Panc1 (cell line): Measurements from ENCODE around the gene ADA. TPM values are rescaled to one million over a fixed set of nuclear protein-coding genes. Genes with fewer than 3 reads are reported as not detected.
A peak's percentile ranks its signal among the peaks of the same experiment; 100 is the strongest.

Experiments
- ATAC-seq: fragments of 200-7000 bp; cut with Tn5 transposase; 2 replicates; pipeline ENCODE4 v1.9.1; 2020; ENCODE audit warnings: mild to moderate bottlenecking, moderate library complexity
- BruUV-seq: library from RNA; stranded (reverse); fragments of 400-500 nt; replicated peaks from 2 replicates; lab custom pipeline; 2021; lab: Mats Ljungman, UMichigan
- CTCF ChIA-PET: fragments of 300-600 bp; sonication (Branson Sonifier 250); formaldehyde crosslinking; loops from one replicate; lab custom pipeline; 2022; ENCODE audit warnings: antibody characterized with exemption; lab: Charles Lee
- POLR2A ChIA-PET: fragments of 300-600 bp; sonication (Branson Sonifier 250); formaldehyde crosslinking; loops from one replicate; lab custom pipeline; 2022; ENCODE audit warnings: antibody characterized with exemption; lab: Charles Lee
- DNase-seq: peaks from one replicate; pipeline ENCODE4 v3.0.0-alpha.2; 2010; ENCODE audit warnings: low read depth, low spot score
- H3K27ac ChIP-seq: 2 replicates; pipeline ENCODE4 v1.5.1; 2011; ENCODE audit warnings: mild to moderate bottlenecking, low read length, inconsistent platforms
- H3K27me3 ChIP-seq: fragments of 200-500 bp; sonication (Bioruptor generic); 2 replicates; pipeline ENCODE4 v1.6.0; 2014; ENCODE audit warnings: low read length, inconsistent platforms; ENCODE audit not compliant: control insufficient read depth, insufficient read depth
- H3K36me3 ChIP-seq: fragments of 200-500 bp; sonication (Bioruptor generic); 2 replicates; pipeline ENCODE4 v1.5.1; 2014; ENCODE audit warnings: inconsistent platforms, mild to moderate bottlenecking, low read length, moderate library complexity; ENCODE audit not compliant: control insufficient read depth, insufficient read depth
- H3K4me1 ChIP-seq: 2 replicates; pipeline ENCODE4 v1.5.1; 2011; ENCODE audit warnings: inconsistent platforms, mild to moderate bottlenecking, low read length, moderate library complexity; ENCODE audit not compliant: control insufficient read depth, insufficient read depth
- H3K4me3 ChIP-seq, 2 experiments: 2 replicates each; pipeline ENCODE4 v1.5.1; 2011 to 2012; ENCODE audit warnings: low read depth in 2 of 2, low read length in 2 of 2, mild to moderate bottlenecking in 2 of 2, inconsistent platforms in 1 of 2, moderate library complexity in 1 of 2
- H3K9me3 ChIP-seq: fragments of 200-500 bp; sonication (Bioruptor generic); 2 replicates; pipeline ENCODE4 v1.5.1; 2014; ENCODE audit warnings: low read depth, mild to moderate bottlenecking, inconsistent platforms, low read length, moderate library complexity; ENCODE audit not compliant: control insufficient read depth, insufficient read depth
- POLR2AphosphoS5 ChIP-seq: IDR thresholded peaks from 2 replicates; pipeline ENCODE4 v1.6.1; 2012; ENCODE audit warnings: mild to moderate bottlenecking, low read depth, low read length, moderate library complexity
- SIN3A ChIP-seq: IDR thresholded peaks from 2 replicates; pipeline ENCODE4 v1.6.1; 2012; ENCODE audit warnings: low read depth, mild to moderate bottlenecking, low read length, moderate library complexity, borderline replicate concordance; ENCODE audit not compliant: insufficient read depth
- TCF7L2 ChIP-seq: IDR thresholded peaks from 2 replicates; pipeline ENCODE4 v1.6.1; 2011; ENCODE audit warnings: mild to moderate bottlenecking, low read depth, low read length, inconsistent platforms
- in situ Hi-C: cut with HindIII; loops from 2 replicates; pipeline ENCODE4 v1.10.0; 2016; ENCODE audit warnings: low sequenced_read_pairs, low pct_unique_long_range_greater_than_20kb
- intact Hi-C: fragments of 100-400 bp; cut with micrococcal nuclease; formaldehyde crosslinking; loops from one replicate; pipeline ENCODE4 v1.10.0; 2022; ENCODE audit not compliant: unreplicated experiment
- total RNA-seq: library from RNA; stranded (reverse); gene quantifications from one replicate; pipeline ENCODE4 v1.2.1, GENCODE V29; 2021; ENCODE audit not compliant: unreplicated experiment
- TF ChIP-seq, protein P1 (sequence below), 2 experiments: IDR thresholded peaks; 2 replicates each; pipeline ENCODE4 v1.6.1; 2011 to 2012; ENCODE audit warnings: low read depth in 2 of 2, control low read depth in 1 of 2, low read length in 1 of 2, mild to moderate bottlenecking in 1 of 2, moderate library complexity in 1 of 2; ENCODE audit not compliant: insufficient read depth in 1 of 2
- TF ChIP-seq, protein P2 (sequence below): fragments of 450-650 bp; IDR thresholded peaks from 2 replicates; pipeline ENCODE4 v1.5.1; 2017; ENCODE audit warnings: mild to moderate bottlenecking

The ADA gene
- total RNA-seq, 1 experiment from 2014 or later: 53.8 TPM

DNA sequence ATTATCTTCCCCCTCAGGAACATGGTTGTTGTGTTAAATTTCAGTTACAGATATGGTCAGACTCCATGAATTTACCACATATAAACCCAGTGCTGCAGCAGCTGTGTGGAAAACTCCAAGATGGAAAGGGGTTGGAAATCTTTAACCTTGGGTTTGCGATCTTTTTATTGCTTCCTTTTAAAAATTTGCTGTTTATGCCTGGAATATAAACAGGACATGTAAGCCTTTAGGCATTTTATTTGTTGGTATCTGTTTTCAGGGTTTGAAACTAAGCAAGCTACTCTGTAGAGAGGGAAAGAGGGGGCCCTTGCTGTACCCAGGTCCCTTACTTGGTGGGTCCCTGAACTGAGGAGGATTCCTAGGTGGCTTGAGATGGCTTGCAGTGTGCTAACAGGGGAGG lies 68.3 kb downstream of the ADA start:
- ATAC-seq (no peak), DNase-seq (no peak)
- ChIA-PET POLR2A (no interaction called here), CTCF (interaction anchor here (0.8 kb wide), 1 partner anchor 25 kb away, joined by 3 read pairs; no protein-coding TSS in a partner anchor)
- Histone ChIP-seq H3K4me1 (peaks cover 48% of the 10 kb centered on the region), H3K36me3 (no peaks in the 10 kb centered on the region), H3K27ac (peak overlapping the region; percentile 78), H3K27me3 (no peaks in the 10 kb centered on the region), H3K4me3 (no peak overlapping the region), H3K9me3 (no peaks in the 10 kb centered on the region)
- in situ Hi-C loops (no loop called here), intact Hi-C loops (no loop called here)
- TF ChIP-seq, protein P1, sequence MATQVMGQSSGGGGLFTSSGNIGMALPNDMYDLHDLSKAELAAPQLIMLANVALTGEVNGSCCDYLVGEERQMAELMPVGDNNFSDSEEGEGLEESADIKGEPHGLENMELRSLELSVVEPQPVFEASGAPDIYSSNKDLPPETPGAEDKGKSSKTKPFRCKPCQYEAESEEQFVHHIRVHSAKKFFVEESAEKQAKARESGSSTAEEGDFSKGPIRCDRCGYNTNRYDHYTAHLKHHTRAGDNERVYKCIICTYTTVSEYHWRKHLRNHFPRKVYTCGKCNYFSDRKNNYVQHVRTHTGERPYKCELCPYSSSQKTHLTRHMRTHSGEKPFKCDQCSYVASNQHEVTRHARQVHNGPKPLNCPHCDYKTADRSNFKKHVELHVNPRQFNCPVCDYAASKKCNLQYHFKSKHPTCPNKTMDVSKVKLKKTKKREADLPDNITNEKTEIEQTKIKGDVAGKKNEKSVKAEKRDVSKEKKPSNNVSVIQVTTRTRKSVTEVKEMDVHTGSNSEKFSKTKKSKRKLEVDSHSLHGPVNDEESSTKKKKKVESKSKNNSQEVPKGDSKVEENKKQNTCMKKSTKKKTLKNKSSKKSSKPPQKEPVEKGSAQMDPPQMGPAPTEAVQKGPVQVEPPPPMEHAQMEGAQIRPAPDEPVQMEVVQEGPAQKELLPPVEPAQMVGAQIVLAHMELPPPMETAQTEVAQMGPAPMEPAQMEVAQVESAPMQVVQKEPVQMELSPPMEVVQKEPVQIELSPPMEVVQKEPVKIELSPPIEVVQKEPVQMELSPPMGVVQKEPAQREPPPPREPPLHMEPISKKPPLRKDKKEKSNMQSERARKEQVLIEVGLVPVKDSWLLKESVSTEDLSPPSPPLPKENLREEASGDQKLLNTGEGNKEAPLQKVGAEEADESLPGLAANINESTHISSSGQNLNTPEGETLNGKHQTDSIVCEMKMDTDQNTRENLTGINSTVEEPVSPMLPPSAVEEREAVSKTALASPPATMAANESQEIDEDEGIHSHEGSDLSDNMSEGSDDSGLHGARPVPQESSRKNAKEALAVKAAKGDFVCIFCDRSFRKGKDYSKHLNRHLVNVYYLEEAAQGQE (IDR thresholded peaks at IDR 0.05; ENCODE audit: insufficient read depth in 1 of 2, low read depth in 2 of 2, low read length in 1 of 2): no peak
- TF ChIP-seq POLR2AphosphoS5 (no peak), TCF7L2 (no peak), SIN3A (no peak)
- TF ChIP-seq, protein P2, sequence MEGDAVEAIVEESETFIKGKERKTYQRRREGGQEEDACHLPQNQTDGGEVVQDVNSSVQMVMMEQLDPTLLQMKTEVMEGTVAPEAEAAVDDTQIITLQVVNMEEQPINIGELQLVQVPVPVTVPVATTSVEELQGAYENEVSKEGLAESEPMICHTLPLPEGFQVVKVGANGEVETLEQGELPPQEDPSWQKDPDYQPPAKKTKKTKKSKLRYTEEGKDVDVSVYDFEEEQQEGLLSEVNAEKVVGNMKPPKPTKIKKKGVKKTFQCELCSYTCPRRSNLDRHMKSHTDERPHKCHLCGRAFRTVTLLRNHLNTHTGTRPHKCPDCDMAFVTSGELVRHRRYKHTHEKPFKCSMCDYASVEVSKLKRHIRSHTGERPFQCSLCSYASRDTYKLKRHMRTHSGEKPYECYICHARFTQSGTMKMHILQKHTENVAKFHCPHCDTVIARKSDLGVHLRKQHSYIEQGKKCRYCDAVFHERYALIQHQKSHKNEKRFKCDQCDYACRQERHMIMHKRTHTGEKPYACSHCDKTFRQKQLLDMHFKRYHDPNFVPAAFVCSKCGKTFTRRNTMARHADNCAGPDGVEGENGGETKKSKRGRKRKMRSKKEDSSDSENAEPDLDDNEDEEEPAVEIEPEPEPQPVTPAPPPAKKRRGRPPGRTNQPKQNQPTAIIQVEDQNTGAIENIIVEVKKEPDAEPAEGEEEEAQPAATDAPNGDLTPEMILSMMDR: no peak
- BruUV-seq: no TSS peak

DNA sequence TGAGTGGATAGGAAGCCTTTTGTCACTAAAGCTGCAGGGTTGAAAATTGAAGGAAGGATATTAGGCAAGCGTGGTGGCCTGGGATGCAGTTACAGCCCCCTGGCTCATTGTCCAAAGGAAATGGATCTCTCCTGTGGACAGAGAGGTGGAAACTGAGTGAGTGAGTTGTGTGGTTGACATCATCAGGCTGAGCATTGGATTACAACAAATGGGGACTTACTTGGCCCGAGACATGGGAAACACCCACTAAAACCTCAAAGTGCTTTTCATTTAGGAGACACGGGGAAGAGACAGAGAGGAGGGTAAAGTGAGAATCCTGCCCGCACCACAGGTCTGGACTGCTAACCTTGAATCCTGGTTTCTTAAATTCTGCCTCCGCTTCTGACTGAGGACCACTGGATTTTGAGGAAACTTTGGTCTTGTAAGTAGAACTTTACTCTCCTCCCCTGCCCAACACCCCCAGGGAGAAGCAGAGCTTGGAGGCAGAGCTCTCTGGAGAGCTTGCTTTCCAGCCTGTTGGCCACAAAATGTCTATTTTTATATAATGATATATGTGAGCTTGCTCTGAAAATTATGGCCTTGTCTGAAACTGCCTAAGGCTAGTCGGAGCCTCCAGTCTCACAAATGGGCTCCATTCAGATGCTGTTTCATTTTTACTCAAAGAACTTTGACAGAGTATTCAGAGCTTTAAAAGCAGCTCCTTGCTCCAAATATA lies 69.0 kb downstream of the ADA start, which contains the start of gene PKIG:
PKIG (plus strand) TSS at position 269 of the 715 bp plus-strand sequence. CDS start 31,978 bp downstream, outside the sequence.
- H3K4me1 ChIP-seq: peaks cover 48% of the 10 kb centered on the region
- peak within 1 kb of the TSS; percentile 78 for H3K27ac ChIP-seq
- in situ Hi-C loops (no loop called here), intact Hi-C loops (no loop called here)
- no peak for DNase-seq
- H3K4me3 ChIP-seq: no peak within 1 kb of the TSS; a peak in 1 of 4 replicates
- ChIA-PET POLR2A (no interaction called here), CTCF (no interaction called here)
- no peaks in the 10 kb centered on the region for H3K27me3 ChIP-seq
- no peaks in the 10 kb centered on the region for H3K36me3 ChIP-seq
- ATAC-seq: no peak
- TF ChIP-seq POLR2AphosphoS5 (no peak), SIN3A (no peak), TCF7L2 (no peak)
- TF ChIP-seq, protein P1 (IDR thresholded peaks at IDR 0.05; ENCODE audit: insufficient read depth in 1 of 2, low read depth in 2 of 2, low read length in 1 of 2): no peak
- TF ChIP-seq, protein P2: no peak
- H3K9me3 ChIP-seq: no peaks in the 10 kb centered on the region
- no TSS peak for BruUV-seq
